ENCODE measurements around the gene ADH6. TPM values are rescaled to one million over a fixed set of nuclear protein-coding genes. Genes with fewer than 3 reads are reported as not detected.

ADH6 gene
- 0.11 and 0.15 TPM in 2 replicates for polyA plus RNA-seq (2013)

GRCh38 chr4:99219072-99219471 lies at the start of gene ADH6:
Gene ADH6, minus strand, starts transcription at chr4:99219246. Its CDS starts 94 bp downstream, at chr4:99219152.
- Histone ChIP-seq H3K23ac (ENCODE audit: low read length) (no peak within 1 kb of the TSS), H3K27me3 (ENCODE audit: insufficient read depth, low read length) (no peaks in the 10 kb centered on the region), H3K79me1 (ENCODE audit: low read length) (no peaks in the 10 kb centered on the region), H2BK5ac (ENCODE audit: low read depth, low read length, poor library complexity) (no peak within 1 kb of the TSS), H3K36me3 (ENCODE audit: control insufficient read depth in 1 of 2, insufficient read depth in 2 of 2, low read length in 2 of 2) (no peaks in the 10 kb centered on the region), H3K79me2 (ENCODE audit: control insufficient read depth, insufficient read depth, low read length, poor library complexity) (no peaks in the 10 kb centered on the region), H2BK12ac (ENCODE audit: low read length) (no peak within 1 kb of the TSS), H3K4me2 (ENCODE audit: low read length) (no peak within 1 kb of the TSS), H3K4ac (ENCODE audit: low read depth, low read length) (no peak within 1 kb of the TSS), H3K4me1 (ENCODE audit: control insufficient read depth in 1 of 2, insufficient read depth in 2 of 2, low read length in 2 of 2) (no peaks in the 10 kb centered on the region), H3K9ac (ENCODE audit: low read length) (no peak within 1 kb of the TSS), H2AFZ (ENCODE audit: insufficient read depth, low read length, poor library complexity) (no peak within 1 kb of the TSS), H4K12ac (ENCODE audit: low read depth, low read length) (no peak within 1 kb of the TSS), H2AK5ac (ENCODE audit: low read length) (no peak within 1 kb of the TSS), H3K4me3 (ENCODE audit: low read depth, low read length) (no peak within 1 kb of the TSS), H4K91ac (ENCODE audit: low read depth, low read length) (no peak within 1 kb of the TSS), H2BK120ac (ENCODE audit: insufficient read depth, low read length, poor library complexity) (no peak within 1 kb of the TSS), H3K27ac (ENCODE audit: low read depth, low read length) (no peak within 1 kb of the TSS), H3K14ac (ENCODE audit: low read length) (no peak within 1 kb of the TSS), H3K9me3 (ENCODE audit: insufficient read depth, low read depth, low read length) (no peaks in the 10 kb centered on the region), H4K8ac (ENCODE audit: low read depth, low read length) (no peak within 1 kb of the TSS), H3K18ac (ENCODE audit: low read length) (no peak within 1 kb of the TSS)
- WGBS (ENCODE audit: extremely low coverage, insufficient coverage, insufficient read length) = no CpG with 5 or more reads among the region's 3 CpGs
- DNase-seq = no peak

GRCh38 chr4:99264927-99265326 lies 45.9 kb upstream of the ADH6 start:
- Histone ChIP-seq H3K14ac (ENCODE audit: low read length) (no peak overlapping the region), H3K27ac (ENCODE audit: low read depth, low read length) (no peak overlapping the region), H3K4me1 (ENCODE audit: control insufficient read depth in 1 of 2, insufficient read depth in 2 of 2, low read length in 2 of 2) (peaks cover 0 to 4% of the 10 kb centered on the region in 2 experiments), H3K9me3 (ENCODE audit: insufficient read depth, low read depth, low read length) (no peaks in the 10 kb centered on the region), H2BK5ac (ENCODE audit: low read depth, low read length, poor library complexity) (no peak overlapping the region), H3K9ac (ENCODE audit: low read length) (no peak overlapping the region), H2BK120ac (ENCODE audit: insufficient read depth, low read length, poor library complexity) (no peak overlapping the region), H3K4me3 (ENCODE audit: low read depth, low read length) (no peak overlapping the region), H2AFZ (ENCODE audit: insufficient read depth, low read length, poor library complexity) (no peak overlapping the region), H2AK5ac (ENCODE audit: low read length) (no peak overlapping the region), H3K27me3 (ENCODE audit: insufficient read depth, low read length) (no peaks in the 10 kb centered on the region), H3K18ac (ENCODE audit: low read length) (no peak overlapping the region), H3K23ac (ENCODE audit: low read length) (no peak overlapping the region), H2BK12ac (ENCODE audit: low read length) (no peak overlapping the region), H3K4me2 (ENCODE audit: low read length) (no peak overlapping the region), H3K79me1 (ENCODE audit: low read length) (no peaks in the 10 kb centered on the region), H3K36me3 (ENCODE audit: control insufficient read depth in 1 of 2, insufficient read depth in 2 of 2, low read length in 2 of 2) (no peaks in the 10 kb centered on the region), H3K79me2 (ENCODE audit: control insufficient read depth, insufficient read depth, low read length, poor library complexity) (no peaks in the 10 kb centered on the region), H3K4ac (ENCODE audit: low read depth, low read length) (no peak overlapping the region), H4K91ac (ENCODE audit: low read depth, low read length) (no peak overlapping the region), H4K8ac (ENCODE audit: low read depth, low read length) (no peak overlapping the region), H4K12ac (ENCODE audit: low read depth, low read length) (no peak overlapping the region)
- DNase-seq = no peak

- H3K36me3 ChIP-seq (ENCODE audit: control insufficient read depth in 1 of 2, insufficient read depth in 2 of 2, low read length in 2 of 2) = no peaks in the 10 kb centered on the region
- H3K4ac ChIP-seq (ENCODE audit: low read depth, low read length) = no peak overlapping the region
- no peak overlapping the region for H4K8ac ChIP-seq (ENCODE audit: low read depth, low read length)
- H2BK120ac ChIP-seq (ENCODE audit: insufficient read depth, low read length, poor library complexity) = no peak overlapping the region
- no peak overlapping the region for H3K27ac ChIP-seq (ENCODE audit: low read depth, low read length)
- H2BK5ac ChIP-seq (ENCODE audit: low read depth, low read length, poor library complexity) = no peak overlapping the region
- H3K9me3 ChIP-seq (ENCODE audit: insufficient read depth, low read depth, low read length) = no peaks in the 10 kb centered on the region
- H3K27me3 ChIP-seq (ENCODE audit: insufficient read depth, low read length) = no peaks in the 10 kb centered on the region
- no CpG with 5 or more reads among the region's 4 CpGs for WGBS (ENCODE audit: extremely low coverage, insufficient coverage, insufficient read length)
- H2AK5ac ChIP-seq (ENCODE audit: low read length) = no peak overlapping the region
- H3K14ac ChIP-seq (ENCODE audit: low read length) = no peak overlapping the region
- peaks cover 0 to 2% of the 10 kb centered on the region in 2 experiments for H3K4me1 ChIP-seq (ENCODE audit: control insufficient read depth in 1 of 2, insufficient read depth in 2 of 2, low read length in 2 of 2)
- no peak overlapping the region for H4K91ac ChIP-seq (ENCODE audit: low read depth, low read length)
- no peak overlapping the region for H3K4me2 ChIP-seq (ENCODE audit: low read length)
- H3K18ac ChIP-seq (ENCODE audit: low read length) = no peak overlapping the region
- no peak overlapping the region for H4K12ac ChIP-seq (ENCODE audit: low read depth, low read length)
- H3K9ac ChIP-seq (ENCODE audit: low read length) = no peak overlapping the region
- H3K4me3 ChIP-seq (ENCODE audit: low read depth, low read length) = no peak overlapping the region
- H2AFZ ChIP-seq (ENCODE audit: insufficient read depth, low read length, poor library complexity) = no peak overlapping the region
- H3K79me1 ChIP-seq (ENCODE audit: low read length) = no peaks in the 10 kb centered on the region
- no peak overlapping the region for H3K23ac ChIP-seq (ENCODE audit: low read length)
- no peaks in the 10 kb centered on the region for H3K79me2 ChIP-seq (ENCODE audit: control insufficient read depth, insufficient read depth, low read length, poor library complexity)
- H2BK12ac ChIP-seq (ENCODE audit: low read length) = no peak overlapping the region
- DNase-seq = no peak
Observed at GRCh38 chr4:99252746-99253145, 33.7 kb upstream of the ADH6 start.

- Histone ChIP-seq H2BK120ac (ENCODE audit: insufficient read depth, low read length, poor library complexity) (no peak overlapping the region), H3K9me3 (ENCODE audit: insufficient read depth, low read depth, low read length) (no peaks in the 10 kb centered on the region), H3K9ac (ENCODE audit: low read length) (no peak overlapping the region), H3K79me1 (ENCODE audit: low read length) (no peaks in the 10 kb centered on the region), H3K27me3 (ENCODE audit: insufficient read depth, low read length) (no peaks in the 10 kb centered on the region), H3K4ac (ENCODE audit: low read depth, low read length) (no peak overlapping the region), H2AK5ac (ENCODE audit: low read length) (no peak overlapping the region), H2BK5ac (ENCODE audit: low read depth, low read length, poor library complexity) (no peak overlapping the region), H4K91ac (ENCODE audit: low read depth, low read length) (no peak overlapping the region), H3K4me2 (ENCODE audit: low read length) (no peak overlapping the region), H3K36me3 (ENCODE audit: control insufficient read depth in 1 of 2, insufficient read depth in 2 of 2, low read length in 2 of 2) (no peaks in the 10 kb centered on the region), H3K4me3 (ENCODE audit: low read depth, low read length) (no peak overlapping the region), H3K18ac (ENCODE audit: low read length) (no peak overlapping the region), H3K4me1 (ENCODE audit: control insufficient read depth in 1 of 2, insufficient read depth in 2 of 2, low read length in 2 of 2) (peaks cover 0 to 4% of the 10 kb centered on the region in 2 experiments), H3K14ac (ENCODE audit: low read length) (no peak overlapping the region), H4K8ac (ENCODE audit: low read depth, low read length) (no peak overlapping the region), H3K79me2 (ENCODE audit: control insufficient read depth, insufficient read depth, low read length, poor library complexity) (no peaks in the 10 kb centered on the region), H3K27ac (ENCODE audit: low read depth, low read length) (no peak overlapping the region), H4K12ac (ENCODE audit: low read depth, low read length) (no peak overlapping the region), H2BK12ac (ENCODE audit: low read length) (no peak overlapping the region), H3K23ac (ENCODE audit: low read length) (no peak overlapping the region), H2AFZ (ENCODE audit: insufficient read depth, low read length, poor library complexity) (no peak overlapping the region)
- DNase-seq = no peak
- WGBS (ENCODE audit: extremely low coverage, insufficient coverage, insufficient read length) = no CpG with 5 or more reads among the region's 1 CpG
Observed at GRCh38 chr4:99248714-99249113, 29.7 kb upstream of the ADH6 start.
